Measurements from ENCODE around the gene LIN9.

DNA sequence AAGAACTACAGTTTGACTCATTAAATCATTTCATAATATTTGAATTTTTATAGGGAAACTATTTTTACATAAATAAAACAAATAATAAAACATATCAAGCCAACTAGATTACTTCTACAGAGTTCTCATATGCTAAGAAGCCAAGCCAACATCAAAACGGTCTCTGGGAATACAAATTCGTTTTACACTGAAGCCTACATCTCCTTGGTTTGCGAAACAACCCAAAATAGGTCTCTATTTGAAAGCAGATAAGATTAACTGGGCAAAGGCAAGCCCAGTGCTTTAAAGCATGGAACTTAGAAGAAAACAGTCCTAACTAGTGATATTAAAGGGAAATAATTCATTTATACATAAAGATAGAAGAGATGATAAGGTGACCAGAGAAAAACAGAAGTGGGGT lies 60.2 kb downstream of the LIN9 start:
- TF ChIP-seq, protein P1, sequence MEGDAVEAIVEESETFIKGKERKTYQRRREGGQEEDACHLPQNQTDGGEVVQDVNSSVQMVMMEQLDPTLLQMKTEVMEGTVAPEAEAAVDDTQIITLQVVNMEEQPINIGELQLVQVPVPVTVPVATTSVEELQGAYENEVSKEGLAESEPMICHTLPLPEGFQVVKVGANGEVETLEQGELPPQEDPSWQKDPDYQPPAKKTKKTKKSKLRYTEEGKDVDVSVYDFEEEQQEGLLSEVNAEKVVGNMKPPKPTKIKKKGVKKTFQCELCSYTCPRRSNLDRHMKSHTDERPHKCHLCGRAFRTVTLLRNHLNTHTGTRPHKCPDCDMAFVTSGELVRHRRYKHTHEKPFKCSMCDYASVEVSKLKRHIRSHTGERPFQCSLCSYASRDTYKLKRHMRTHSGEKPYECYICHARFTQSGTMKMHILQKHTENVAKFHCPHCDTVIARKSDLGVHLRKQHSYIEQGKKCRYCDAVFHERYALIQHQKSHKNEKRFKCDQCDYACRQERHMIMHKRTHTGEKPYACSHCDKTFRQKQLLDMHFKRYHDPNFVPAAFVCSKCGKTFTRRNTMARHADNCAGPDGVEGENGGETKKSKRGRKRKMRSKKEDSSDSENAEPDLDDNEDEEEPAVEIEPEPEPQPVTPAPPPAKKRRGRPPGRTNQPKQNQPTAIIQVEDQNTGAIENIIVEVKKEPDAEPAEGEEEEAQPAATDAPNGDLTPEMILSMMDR (conservative IDR thresholded peaks at IDR 0.05 in 1 of 2, IDR thresholded peaks at IDR 0.05 in 1 of 2; ENCODE audit: low read depth in 1 of 2, low read length in 2 of 2) = no peak
- TF ChIP-seq EZH2 (IDR thresholded peaks at IDR 0.05; ENCODE audit: low read length, missing control alignments) = no peak
